Endothelial cell of umbilical vein (primary cell): ENCODE results near the gene ZNF516. TPM values are rescaled to one million over a fixed set of nuclear protein-coding genes. Genes with fewer than 3 reads are reported as not detected.

Source experiments
- BruUV-seq: library from RNA; stranded (reverse); fragments of 400-500 nt; replicated peaks from 2 replicates; lab custom pipeline; 2021; lab: Mats Ljungman, UMichigan
- CTCF ChIA-PET: fragments of 300-600, 350-600 bp; sonication (Branson Sonifier 250); formaldehyde crosslinking; loops from one replicate; lab custom pipeline; 2021; ENCODE audit warnings: antibody characterized with exemption, inconsistent platforms; lab: Charles Lee
- POLR2A ChIA-PET: fragments of 300-600, 350-600 bp; sonication (Branson Sonifier 250); formaldehyde crosslinking; loops from one replicate; lab custom pipeline; 2021; ENCODE audit warnings: antibody characterized with exemption, inconsistent platforms; lab: Charles Lee
- DNase-seq: peaks from one replicate; pipeline ENCODE4 v3.0.0-alpha.2; 2011; ENCODE audit warnings: low read depth, low spot score
- FAIRE-seq: peaks from 2 replicates; lab custom pipeline; 2011; peaks lifted over from hg19 to GRCh38; lab: Jason Lieb, UNC
- H2AFZ ChIP-seq: 2 replicates; pipeline ENCODE4 v1.6.0; 2012; ENCODE audit warnings: low read depth, low read length, control low read depth, inconsistent platforms
- H3K27ac ChIP-seq: 2 replicates; pipeline ENCODE4 v1.5.1; 2011; ENCODE audit warnings: low read depth, mild to moderate bottlenecking, control low read depth, low read length, moderate library complexity; ENCODE audit not compliant: insufficient read depth
- H3K27me3 ChIP-seq, 2 experiments: 2 replicates each; pipeline versions ENCODE4 v1.6.0 to v1.6.1; 2011; ENCODE audit warnings: low read length in 2 of 2, mixed read lengths in 1 of 2; ENCODE audit not compliant: control insufficient read depth in 2 of 2, insufficient read depth in 2 of 2
- H3K36me3 ChIP-seq, 2 experiments: 2 replicates in 1 of 2; 3 replicates in 1 of 2; pipeline ENCODE4 v1.5.1; 2011; ENCODE audit warnings: low read length in 2 of 2, mild to moderate bottlenecking in 1 of 2, moderate library complexity in 1 of 2; ENCODE audit not compliant: control insufficient read depth in 2 of 2, insufficient read depth in 2 of 2; ENCODE audit errors: extremely low read depth in 1 of 2
- H3K4me1 ChIP-seq: 3 replicates; pipeline ENCODE4 v1.5.1; 2011; ENCODE audit warnings: mild to moderate bottlenecking, low read length; ENCODE audit not compliant: control insufficient read depth, insufficient read depth; ENCODE audit errors: extremely low read depth
- H3K4me2 ChIP-seq: 2 replicates; pipeline ENCODE4 v1.6.1; 2011; ENCODE audit warnings: low read length, control low read depth, mixed read lengths; ENCODE audit not compliant: insufficient read depth
- H3K4me3 ChIP-seq, 3 experiments: fragments of 200-600 bp in 1 of 3; sonication (generic), shearing (Covaris generic) in 1 of 3; replicated peaks in 1 of 3; 2 replicates each; pipeline ENCODE4 v1.5.1; 2011 to 2016; ENCODE audit warnings: control low read depth in 3 of 3, low read length in 3 of 3, mild to moderate bottlenecking in 2 of 3, inconsistent platforms in 1 of 3, low read depth in 1 of 3, moderate library complexity in 1 of 3; ENCODE audit not compliant: insufficient read depth in 1 of 3
- H3K79me2 ChIP-seq: 2 replicates; pipeline ENCODE4 v1.6.0; 2012; ENCODE audit warnings: low read length, inconsistent platforms; ENCODE audit not compliant: control insufficient read depth, insufficient read depth
- H3K9ac ChIP-seq: replicated peaks from 2 replicates; pipeline ENCODE3; 2011; ENCODE audit warnings: low read length, control low read depth; ENCODE audit not compliant: insufficient read depth; ENCODE audit errors: extremely low read depth
- H3K9me1 ChIP-seq: replicated peaks from 3 replicates; pipeline ENCODE4 v1.6.0; 2011; ENCODE audit warnings: mild to moderate bottlenecking, low read length; ENCODE audit not compliant: control insufficient read depth, insufficient read depth; ENCODE audit errors: extremely low read depth
- H3K9me3 ChIP-seq: replicated peaks from 2 replicates; pipeline ENCODE4 v1.5.1; 2012; ENCODE audit warnings: low read length, inconsistent platforms; ENCODE audit not compliant: control insufficient read depth, insufficient read depth
- H4K20me1 ChIP-seq: replicated peaks from 2 replicates; pipeline ENCODE3; 2011; ENCODE audit warnings: mild to moderate bottlenecking, low read length; ENCODE audit not compliant: control insufficient read depth, insufficient read depth; ENCODE audit errors: extremely low read depth
- CTCF ChIP-seq, 2 donors: IDR thresholded peaks; 1 replicate in 1 of 2; 2 replicates in 1 of 2; pipeline ENCODE4 v1.5.1; 2011; ENCODE audit warnings: low read length in 2 of 2, mild to moderate bottlenecking in 2 of 2, moderate library complexity in 2 of 2, control low read depth in 1 of 2, inconsistent platforms in 1 of 2, low read depth in 1 of 2; ENCODE audit not compliant: insufficient read depth in 1 of 2; ENCODE audit errors: extremely low read depth in 1 of 2
- EZH2 ChIP-seq: IDR thresholded peaks from 2 replicates; pipeline ENCODE4 v1.6.1; 2012; ENCODE audit warnings: borderline replicate concordance, low read depth, mild to moderate bottlenecking, moderate library complexity, low read length, inconsistent platforms; ENCODE audit not compliant: severe bottlenecking
- JUN ChIP-seq: IDR thresholded peaks from 2 replicates; pipeline ENCODE4 v1.6.1; 2011; ENCODE audit warnings: borderline replicate concordance, low read depth; ENCODE audit not compliant: insufficient read length, insufficient read depth
- MAX ChIP-seq: IDR thresholded peaks from 2 replicates; pipeline ENCODE4 v1.6.1; 2011; ENCODE audit not compliant: insufficient read depth, insufficient read length
- MYC ChIP-seq: IDR thresholded peaks from one replicate; pipeline ENCODE4 v1.6.1; 2011; ENCODE audit warnings: mild to moderate bottlenecking, low read depth, low read length
- POLR2A ChIP-seq: IDR thresholded peaks from 2 replicates; pipeline ENCODE4 v1.6.1; 2012; ENCODE audit warnings: low read depth, mild to moderate bottlenecking, control low read depth, low read length
- dilution Hi-C: fragments of 300-500 bp; cut with MboI; formaldehyde crosslinking; loops from one replicate; pipeline ENCODE4 v1.15.0; 2019; ENCODE audit warnings: low sequenced_read_pairs; ENCODE audit not compliant: extremely low pct_ligation_motif_present
- intact Hi-C: fragments of 100-400 bp; cut with micrococcal nuclease; formaldehyde crosslinking; loops from one replicate; pipeline ENCODE4 v1.10.0; 2022
- polyA plus RNA-seq, 4 experiments: library from polyadenylated mRNA; depleted of rRNA in 3 of 4; stranded (reverse) in 3 of 4; unstranded in 1 of 4; fragments of >200 nt; gene quantifications; 2 replicates each; pipeline versions ENCODE4 v1.2.1 to v1.2.3, GENCODE V29; 2011 to 2012; ENCODE audit warnings: missing spikeins in 1 of 4
- total RNA-seq: library from RNA; stranded (reverse); gene quantifications from 2 replicates; pipeline ENCODE4 v1.2.3, GENCODE V29; 2021

The ZNF516 gene
- total and polyA plus RNA-seq, 2 donors (not counting 3 experiments of a cell fraction or from before 2014, with no cell fraction given) = 3.6 to 19.1 TPM

- Histone ChIP-seq H4K20me1 (no peaks in the 10 kb centered on the region), H3K4me1 (peaks cover 4% of the 10 kb centered on the region), H3K36me3 (no peaks in the 10 kb centered on the region), H3K27me3 (no peaks in the 10 kb centered on the region), H3K9me3 (no peaks in the 10 kb centered on the region), H2AFZ (no peak overlapping the region), H3K9me1 (no peaks in the 10 kb centered on the region), H3K9ac (no peak overlapping the region), H3K79me2 (no peaks in the 10 kb centered on the region), H3K27ac (peak overlapping the region; percentile 37), H3K4me2 (no peak overlapping the region), H3K4me3 (no peak overlapping the region)
- POLR2A ChIA-PET = no interaction called here
- dilution Hi-C loops = no loop called here
- DNase-seq = peak; percentile 21
- peak; percentile 40 for FAIRE-seq
- no peak for TF ChIP-seq JUN
- no peak for TF ChIP-seq EZH2
- no peak for TF ChIP-seq MAX
- no peak for TF ChIP-seq MYC
- no peak for TF ChIP-seq CTCF (IDR thresholded peaks at IDR 0.05; ENCODE audit: extremely low read depth in 1 of 2, insufficient read depth in 1 of 2, low read depth in 1 of 2, low read length in 2 of 2)
- TF ChIP-seq POLR2A = no peak
- BruUV-seq = no TSS peak
- CTCF ChIA-PET = interaction anchor here (1.7 kb wide), 1 partner anchor 13 kb away, joined by 3 read pairs; no protein-coding TSS in a partner anchor
- intact Hi-C loops = no loop called here
Measured at GRCh38 chr18:76459687-76460350, 35.2 kb downstream of the ZNF516 start.
